ENCODE results near the gene SENP5.
"Not testable (repeated sequence)": the region's sequence is repeated elsewhere in the genome, so short reads cannot be mapped to it uniquely, and the experiment has no call there.

The SENP5 gene

GRCh38 chr3:196842567-196843434 lies 24.9 kb upstream of the SENP5 start:
- Mint-ChIP-seq H3K4me3 (no peak overlapping the region), H3K27me3 (ENCODE audit: low read depth, poor library complexity) (peaks cover 6% of the 10 kb centered on the region), H3K27ac (no peak overlapping the region), H3K9me3 (peaks cover 11% of the 10 kb centered on the region), H3K36me3 (ENCODE audit: low read depth) (no peaks in the 10 kb centered on the region), H3K4me1 (no peaks in the 10 kb centered on the region)
- DNase-seq = no peak
- TF ChIP-seq CTCF (IDR thresholded peaks at IDR 0.05) = no peak

- Mint-ChIP-seq H3K36me3 (ENCODE audit: low read depth) (no peaks in the 10 kb centered on the region), H3K27me3 (ENCODE audit: low read depth, poor library complexity) (peaks cover 6% of the 10 kb centered on the region), H3K4me3 (no peak overlapping the region), H3K9me3 (peaks cover 19% of the 10 kb centered on the region), H3K4me1 (no peaks in the 10 kb centered on the region), H3K27ac (no peak overlapping the region)
- DNase-seq = no peak
- TF ChIP-seq CTCF (IDR thresholded peaks at IDR 0.05) = no peak
These were observed 24.1 kb upstream of the SENP5 start for GRCh38 chr3:196843435-196844110.

- not testable (repeated sequence) for H3K36me3 Mint-ChIP-seq (ENCODE audit: low read depth); H3K27me3 Mint-ChIP-seq (ENCODE audit: low read depth, poor library complexity); H3K4me1 Mint-ChIP-seq
These were observed 23.2 kb upstream of the SENP5 start for GRCh38 chr3:196844235-196845219.

GRCh38 chr3:196848375-196848774 lies 19.3 kb upstream of the SENP5 start:
- not testable (repeated sequence) for H3K27me3 Mint-ChIP-seq (ENCODE audit: low read depth, poor library complexity); H3K27ac Mint-ChIP-seq; DNase-seq; H3K4me3 Mint-ChIP-seq; H3K4me1 Mint-ChIP-seq; H3K36me3 Mint-ChIP-seq (ENCODE audit: low read depth)
- H3K9me3 Mint-ChIP-seq = peaks cover 48% of the 10 kb centered on the region

More at GRCh38 chr3:196844235-196845219, 23.2 kb upstream of the SENP5 start:
- not testable (repeated sequence) for DNase-seq, H3K4me3 Mint-ChIP-seq, H3K27ac Mint-ChIP-seq
- peaks cover 28% of the 10 kb centered on the region for H3K9me3 Mint-ChIP-seq

GRCh38 chr3:196849180-196849741 lies 18.5 kb upstream of the SENP5 start:
- no peak for TF ChIP-seq CTCF (IDR thresholded peaks at IDR 0.05)
- no peak overlapping the region for H3K27ac Mint-ChIP-seq
- no peaks in the 10 kb centered on the region for H3K36me3 Mint-ChIP-seq (ENCODE audit: low read depth)
- no peak for DNase-seq
- no peak overlapping the region for H3K4me3 Mint-ChIP-seq
- H3K4me1 Mint-ChIP-seq = no peaks in the 10 kb centered on the region
- H3K9me3 Mint-ChIP-seq = peaks cover 48% of the 10 kb centered on the region
- H3K27me3 Mint-ChIP-seq (ENCODE audit: low read depth, poor library complexity) = peaks cover 6% of the 10 kb centered on the region

GRCh38 chr3:196863000-196863399 lies 4.7 kb upstream of the SENP5 start:
- H3K4me3 Mint-ChIP-seq; H3K4me1 Mint-ChIP-seq; DNase-seq; H3K36me3 Mint-ChIP-seq (ENCODE audit: low read depth); H3K27ac Mint-ChIP-seq: not testable (repeated sequence)
- Mint-ChIP-seq H3K27me3 (ENCODE audit: low read depth, poor library complexity) (peaks cover 13% of the 10 kb centered on the region), H3K9me3 (peaks cover 52% of the 10 kb centered on the region)
